Right atrium auricular region (tissue), 2 donors: ENCODE data around the gene ISCA1. TPM values are rescaled to one million over a fixed set of nuclear protein-coding genes. Genes with fewer than 3 reads are reported as not detected.

Experiments used
- DNase-seq: peaks from one replicate; pipeline ENCODE4 v3.0.0-alpha.2; 2019; ENCODE audit warnings: low spot score
- H3K27ac ChIP-seq, 2 donors: fragments of 200-600 bp; sonication (generic); 1 replicate in 1 of 2; 2 replicates in 1 of 2; pipeline ENCODE4 v1.5.1; 2016 to 2019
- H3K27me3 ChIP-seq, 2 donors: fragments of 200-600 bp; sonication (generic); one replicate each; pipeline versions ENCODE4 v1.5.1 to v1.6.0; 2017 to 2019
- H3K36me3 ChIP-seq: fragments of 200-600 bp; sonication (generic); one replicate; pipeline ENCODE4 v1.5.1; 2016
- H3K4me1 ChIP-seq, 2 donors: fragments of 200-600 bp; sonication (generic); one replicate each; pipeline versions ENCODE4 v1.5.1 to v1.6.0; 2017 to 2019
- H3K4me3 ChIP-seq, 2 donors: fragments of 200-600 bp; sonication (generic); 1 replicate in 1 of 2; 2 replicates in 1 of 2; pipeline ENCODE4 v1.5.1; 2017 to 2019; ENCODE audit warnings: mild to moderate bottlenecking in 1 of 2, moderate library complexity in 1 of 2
- H3K9me3 ChIP-seq, 2 donors: fragments of 200-600 bp; sonication (generic); one replicate each; pipeline ENCODE4 v1.5.1; 2019
- total RNA-seq, 2 donors: library from RNA; depleted of rRNA; stranded (reverse); fragments of >200 nt; gene quantifications; one replicate each; pipeline ENCODE4 v1.1.0, GENCODE V29; 2016
- TF ChIP-seq, protein P1 (sequence below), 2 donors: fragments of 200-600 bp; sonication (generic); IDR thresholded peaks; one replicate each; pipeline ENCODE4 v1.5.1; 2019; ENCODE audit warnings: antibody characterized with exemption in 2 of 2

Gene ISCA1
- total RNA-seq, 2 donors from 2014 or later: 54.8 to 99.9 TPM

DNA sequence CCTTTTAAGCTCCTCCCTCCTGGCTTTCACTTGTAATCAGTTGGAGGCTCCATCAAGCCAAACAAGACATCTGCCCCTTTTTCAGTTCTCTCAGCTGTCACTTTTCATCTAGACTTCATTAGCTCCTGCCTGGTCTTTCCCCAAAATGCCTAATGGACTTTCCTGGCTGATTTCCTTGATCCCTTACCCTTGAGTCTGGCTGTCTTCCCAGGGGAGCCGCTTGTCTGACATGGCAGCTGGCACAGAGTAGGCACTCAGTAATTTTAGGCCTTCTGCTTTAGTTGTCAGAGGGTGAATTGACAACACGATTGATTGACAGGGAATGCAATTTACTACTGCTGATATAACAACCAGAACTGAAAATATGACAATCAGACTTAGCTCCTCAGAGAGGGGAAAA, 24.9 kb downstream of the ISCA1 start:
- H3K9me3 ChIP-seq: no peaks in the 10 kb centered on the region
- H3K4me3 ChIP-seq: no peak overlapping the region
- H3K27me3 ChIP-seq: no peaks in the 10 kb centered on the region
- TF ChIP-seq, protein P1, sequence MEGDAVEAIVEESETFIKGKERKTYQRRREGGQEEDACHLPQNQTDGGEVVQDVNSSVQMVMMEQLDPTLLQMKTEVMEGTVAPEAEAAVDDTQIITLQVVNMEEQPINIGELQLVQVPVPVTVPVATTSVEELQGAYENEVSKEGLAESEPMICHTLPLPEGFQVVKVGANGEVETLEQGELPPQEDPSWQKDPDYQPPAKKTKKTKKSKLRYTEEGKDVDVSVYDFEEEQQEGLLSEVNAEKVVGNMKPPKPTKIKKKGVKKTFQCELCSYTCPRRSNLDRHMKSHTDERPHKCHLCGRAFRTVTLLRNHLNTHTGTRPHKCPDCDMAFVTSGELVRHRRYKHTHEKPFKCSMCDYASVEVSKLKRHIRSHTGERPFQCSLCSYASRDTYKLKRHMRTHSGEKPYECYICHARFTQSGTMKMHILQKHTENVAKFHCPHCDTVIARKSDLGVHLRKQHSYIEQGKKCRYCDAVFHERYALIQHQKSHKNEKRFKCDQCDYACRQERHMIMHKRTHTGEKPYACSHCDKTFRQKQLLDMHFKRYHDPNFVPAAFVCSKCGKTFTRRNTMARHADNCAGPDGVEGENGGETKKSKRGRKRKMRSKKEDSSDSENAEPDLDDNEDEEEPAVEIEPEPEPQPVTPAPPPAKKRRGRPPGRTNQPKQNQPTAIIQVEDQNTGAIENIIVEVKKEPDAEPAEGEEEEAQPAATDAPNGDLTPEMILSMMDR (IDR thresholded peaks at IDR 0.05): no peak
- peaks cover 3% of the 10 kb centered on the region for H3K36me3 ChIP-seq
- DNase-seq: no peak
- no peak overlapping the region for H3K27ac ChIP-seq
- no peaks in the 10 kb centered on the region for H3K4me1 ChIP-seq

DNA sequence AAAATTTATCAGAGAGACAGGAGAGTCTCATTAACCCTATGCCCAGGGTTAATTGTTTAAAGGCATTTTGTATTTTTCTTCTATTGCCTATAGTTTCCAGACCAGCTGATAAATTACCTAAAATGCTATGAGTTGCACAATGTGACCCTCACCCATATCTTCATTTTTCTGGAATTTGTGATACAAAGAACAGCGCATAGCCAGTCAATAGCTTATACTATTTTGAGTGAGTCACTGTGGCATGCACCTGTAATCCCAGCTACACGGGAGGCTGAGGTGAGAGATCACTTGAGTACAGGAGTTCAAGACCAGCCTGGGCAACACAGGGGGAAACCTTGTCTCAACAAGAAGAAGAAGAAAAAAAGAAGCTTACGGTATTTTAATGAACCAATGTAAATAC, 25.7 kb downstream of the ISCA1 start:
- no peaks in the 10 kb centered on the region for H3K4me1 ChIP-seq
- H3K27ac ChIP-seq: no peak overlapping the region
- H3K9me3 ChIP-seq: no peaks in the 10 kb centered on the region
- H3K36me3 ChIP-seq: no peaks in the 10 kb centered on the region
- H3K4me3 ChIP-seq: no peak overlapping the region
- no peaks in the 10 kb centered on the region for H3K27me3 ChIP-seq
- TF ChIP-seq, protein P1 (IDR thresholded peaks at IDR 0.05): no peak
- DNase-seq: no peak

DNA sequence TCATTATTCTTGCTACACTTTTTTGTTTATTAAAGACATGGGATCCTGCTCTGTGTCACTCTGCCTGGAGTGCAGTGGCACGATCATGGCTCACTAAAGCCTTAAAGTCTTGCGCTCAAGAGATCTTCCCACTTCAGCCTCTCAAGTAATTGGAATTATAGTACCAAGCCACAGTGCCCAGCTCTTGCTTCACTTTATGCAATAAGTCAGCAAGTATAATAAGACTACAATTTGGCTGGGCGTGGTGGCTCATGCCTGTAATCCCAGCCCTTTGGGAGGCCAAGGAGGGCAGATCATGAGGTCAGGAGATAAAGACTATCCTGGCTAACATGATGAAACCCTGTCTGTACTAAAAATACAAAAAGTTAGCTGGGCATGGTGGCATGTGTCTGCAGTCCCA, 28.8 kb downstream of the ISCA1 start:
- Histone ChIP-seq H3K9me3 (no peaks in the 10 kb centered on the region), H3K4me1 (no peaks in the 10 kb centered on the region), H3K4me3 (no peak overlapping the region), H3K27ac (no peak overlapping the region), H3K36me3 (no peaks in the 10 kb centered on the region), H3K27me3 (no peaks in the 10 kb centered on the region)
- DNase-seq: no peak
- TF ChIP-seq, protein P1 (IDR thresholded peaks at IDR 0.05): no peak

DNA sequence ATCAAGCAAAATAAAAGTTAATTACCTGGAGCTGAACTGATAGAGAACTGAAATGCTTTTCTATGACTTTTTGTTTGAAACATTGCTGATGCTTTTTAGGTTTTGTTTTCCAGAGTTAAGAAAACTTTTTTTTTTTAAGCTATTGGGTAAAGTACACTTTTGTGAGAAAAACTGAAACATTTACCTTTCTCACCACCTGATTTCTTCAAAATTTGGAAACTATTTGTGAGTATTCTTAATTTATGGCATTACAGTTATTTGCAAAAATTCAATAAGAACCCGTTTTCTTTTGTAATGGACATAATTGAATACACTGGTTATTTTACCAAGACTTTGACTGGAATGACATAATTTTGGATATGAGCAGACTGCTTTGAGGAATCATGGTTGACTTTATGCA, 29.5 kb downstream of the ISCA1 start:
- Histone ChIP-seq H3K27ac (no peak overlapping the region), H3K27me3 (no peaks in the 10 kb centered on the region), H3K36me3 (no peaks in the 10 kb centered on the region), H3K4me3 (no peak overlapping the region), H3K4me1 (no peaks in the 10 kb centered on the region), H3K9me3 (no peaks in the 10 kb centered on the region)
- DNase-seq: no peak
- TF ChIP-seq, protein P1 (IDR thresholded peaks at IDR 0.05): no peak

DNA sequence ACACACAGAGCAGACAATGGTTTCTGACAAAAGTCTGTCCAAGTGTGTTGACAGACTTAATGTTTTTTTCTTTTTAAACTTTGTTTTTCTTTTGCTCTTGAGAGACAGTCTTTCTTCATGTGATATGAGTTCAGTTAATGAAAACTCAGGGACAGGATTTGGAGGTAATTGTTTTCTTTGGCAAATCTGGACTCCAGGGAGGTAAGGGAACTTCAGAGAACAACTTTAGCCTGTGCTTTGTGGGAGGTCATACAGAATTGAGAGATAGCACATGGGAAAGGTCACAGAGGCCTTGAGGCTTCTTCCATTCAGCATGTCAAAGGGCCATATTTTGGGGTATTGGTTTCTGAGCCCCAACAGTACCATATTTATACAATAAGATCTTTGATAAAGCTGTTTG, 32.2 kb downstream of the ISCA1 start:
- TF ChIP-seq, protein P1 (IDR thresholded peaks at IDR 0.05): no peak
- Histone ChIP-seq H3K4me1 (no peaks in the 10 kb centered on the region), H3K4me3 (no peak overlapping the region), H3K27ac (no peak overlapping the region), H3K27me3 (no peaks in the 10 kb centered on the region), H3K36me3 (no peaks in the 10 kb centered on the region), H3K9me3 (no peaks in the 10 kb centered on the region)
- no peak for DNase-seq

DNA sequence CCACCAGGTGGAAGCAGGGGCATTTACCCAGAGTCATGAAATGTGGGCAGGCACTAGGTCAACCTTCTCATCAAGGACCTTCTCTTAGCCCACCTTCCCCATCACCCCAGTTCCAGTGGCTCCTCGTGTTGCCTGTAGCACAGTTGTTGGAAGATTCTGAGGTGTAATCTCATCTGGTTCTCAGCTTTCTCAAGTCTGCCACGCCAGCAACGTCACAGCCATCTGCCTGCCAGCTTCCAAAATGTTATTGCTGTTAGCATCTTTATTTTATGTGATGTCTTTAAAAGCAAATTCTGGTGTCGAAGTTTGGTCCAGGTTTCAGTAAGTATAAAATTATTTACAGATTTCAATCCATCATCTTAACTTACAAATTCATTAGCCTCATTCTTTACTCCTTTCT, 33.6 kb downstream of the ISCA1 start:
- Histone ChIP-seq H3K4me1 (no peaks in the 10 kb centered on the region), H3K27ac (no peak overlapping the region), H3K9me3 (no peaks in the 10 kb centered on the region), H3K27me3 (no peaks in the 10 kb centered on the region), H3K36me3 (no peaks in the 10 kb centered on the region), H3K4me3 (no peak overlapping the region)
- TF ChIP-seq, protein P1 (IDR thresholded peaks at IDR 0.05): no peak
- no peak for DNase-seq
